Measurements from ENCODE around the gene PRCP.
A peak's percentile ranks its signal among the peaks of the same experiment; 100 is the strongest.
"Not testable (repeated sequence)": the region's sequence is repeated elsewhere in the genome, so short reads cannot be mapped to it uniquely, and the experiment has no call there.

PRCP gene

GRCh38 chr11:82869657-82870056 lies 30.6 kb downstream of the PRCP start:
- DNase-seq = no peak

DNA sequence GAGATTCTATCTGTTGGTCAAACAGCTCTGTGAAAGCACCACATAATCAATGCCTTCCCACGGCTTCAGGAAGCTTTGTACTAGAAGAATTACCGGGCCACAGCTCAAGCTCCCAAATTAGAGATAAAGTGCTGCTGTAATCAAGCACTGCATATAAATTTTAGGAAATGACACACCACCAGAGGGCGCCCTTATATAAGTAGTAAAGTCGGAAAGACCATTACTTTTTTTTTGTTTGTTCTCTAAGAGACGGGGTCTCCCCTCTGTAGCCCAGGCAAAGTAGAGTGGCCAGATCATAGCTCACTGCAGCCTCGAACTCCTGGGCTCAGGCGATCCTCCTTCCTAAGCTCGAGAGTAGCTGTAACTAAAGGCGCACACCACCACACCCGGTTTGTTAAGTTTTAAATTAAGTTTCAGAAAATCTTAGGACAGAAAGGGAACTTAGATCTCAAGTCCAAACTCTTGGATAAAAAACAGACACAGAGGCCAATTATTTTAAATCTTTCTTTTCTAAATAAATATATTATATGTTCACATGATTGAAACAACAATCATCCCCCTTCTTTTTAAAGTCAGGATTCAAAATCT lies 32.6 kb downstream of the PRCP start:
- peak in 11 of 14 donors; percentile 8 to 67 (median 28) for DNase-seq

DNA sequence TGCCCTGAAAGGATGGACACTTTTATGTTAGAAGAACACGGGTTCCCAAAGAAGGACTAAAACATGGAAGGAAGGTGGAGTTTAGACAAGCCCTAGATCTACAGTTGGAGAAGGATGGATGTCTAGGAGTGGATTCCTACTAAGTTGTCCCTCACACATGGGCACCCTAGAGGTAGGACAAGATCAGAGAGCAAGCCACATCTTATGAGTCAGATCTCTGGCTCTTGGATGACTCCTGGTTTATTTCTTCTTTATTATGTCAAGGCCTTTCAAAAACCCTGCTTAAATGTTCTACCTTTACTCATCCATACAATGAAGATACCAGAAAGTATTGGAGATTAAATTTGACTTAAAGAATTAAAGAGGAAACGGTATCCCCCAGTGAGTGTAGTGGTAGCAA lies 34.4 kb downstream of the PRCP start:
- no peak for DNase-seq

- DNase-seq = peak in 9 of 14 donors; percentile 35 to 77 (median 52)
Observed at GRCh38 chr11:82864268-82864667, 36.0 kb downstream of the PRCP start.

- DNase-seq = no peak
Observed at GRCh38 chr11:82863209-82863608, 37.0 kb downstream of the PRCP start.

DNA sequence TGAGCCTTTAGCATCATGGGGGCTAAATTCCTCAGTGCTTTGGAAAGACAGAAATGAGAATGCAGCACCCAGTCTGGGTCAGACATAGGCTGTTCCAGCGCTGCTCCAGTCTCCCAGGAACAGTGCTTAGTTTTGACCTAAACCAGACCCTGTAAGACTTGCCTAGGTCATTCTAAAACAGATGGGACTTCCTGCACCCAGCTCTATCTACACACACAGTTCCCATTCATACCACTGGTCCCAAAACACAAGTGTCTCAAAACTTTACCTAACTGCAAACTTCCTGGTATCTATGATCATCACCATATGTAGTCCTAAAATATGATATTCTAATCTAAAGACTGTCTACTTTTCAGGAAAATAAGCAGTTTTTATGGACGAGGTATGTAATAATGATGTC lies 37.9 kb downstream of the PRCP start:
- no peak for DNase-seq

DNA sequence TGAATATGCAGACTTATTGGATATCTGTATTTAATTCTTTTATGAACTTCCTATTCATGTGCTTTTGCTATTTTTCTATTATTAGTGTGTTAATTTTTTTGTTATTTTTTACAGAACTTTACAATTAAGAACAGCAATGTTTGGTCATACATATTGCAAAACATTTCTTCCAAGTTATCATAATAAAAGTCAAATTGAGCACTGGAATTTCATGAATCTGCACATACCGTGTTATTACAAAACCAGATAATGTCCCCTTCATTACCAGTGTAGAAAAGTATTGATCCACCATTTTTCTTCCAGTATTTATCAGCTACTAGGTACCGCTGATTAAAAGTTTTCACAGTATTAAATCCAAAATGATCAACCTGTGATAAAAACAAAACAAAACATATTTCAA lies 40.5 kb downstream of the PRCP start:
- no peak for DNase-seq

DNA sequence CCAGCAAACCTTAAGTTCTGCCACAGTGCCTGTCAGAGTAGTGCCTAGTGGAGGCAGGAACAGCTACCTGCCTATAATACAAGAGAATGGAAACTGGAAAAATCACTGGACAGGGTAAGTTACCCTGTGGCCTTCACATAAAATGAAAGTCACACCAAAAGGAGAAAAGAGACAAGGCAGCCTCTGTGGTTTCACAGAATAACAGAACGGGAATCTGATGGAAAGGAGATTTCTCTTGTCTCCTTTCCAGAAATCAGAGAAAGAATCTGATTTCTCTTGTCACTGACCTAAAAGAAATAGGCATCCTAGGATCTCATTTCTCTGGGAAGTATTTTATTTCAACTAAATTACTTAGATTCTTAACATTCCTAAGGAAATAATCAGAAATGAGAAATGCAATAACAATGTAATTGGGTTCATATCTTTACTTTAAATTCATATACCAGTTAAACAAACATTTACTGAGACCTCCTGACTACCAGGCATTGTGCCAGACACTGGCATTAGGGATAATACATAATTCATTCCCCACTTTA lies 41.6 kb downstream of the PRCP start:
- DNase-seq = no peak

- peak in 2 of 14 donors; percentile 10 to 34 for DNase-seq
Observed at GRCh38 chr11:82858133-82858532, 42.1 kb downstream of the PRCP start.

DNA sequence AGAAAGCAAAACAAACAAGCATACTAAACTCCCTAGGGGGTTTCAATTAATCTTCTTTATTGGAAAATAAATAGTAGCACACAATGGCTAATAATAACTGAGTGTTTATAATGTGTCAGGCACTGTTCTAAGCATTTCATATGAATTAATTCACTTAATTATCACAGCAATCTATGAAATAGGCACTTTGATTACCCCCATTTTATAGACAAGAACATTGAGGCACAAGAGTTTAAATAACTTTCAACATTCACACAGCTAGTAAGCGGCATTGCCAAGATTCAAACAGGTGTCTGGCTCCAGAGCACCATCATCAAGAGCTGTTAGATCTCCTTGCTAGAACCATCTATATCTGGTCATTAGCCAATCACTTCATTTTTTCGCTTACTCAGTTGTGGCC lies 43.1 kb downstream of the PRCP start:
- DNase-seq = no peak

GRCh38 chr11:82855616-82856015 lies 44.6 kb downstream of the PRCP start:
- DNase-seq = no peak

GRCh38 chr11:82854916-82855315 lies 45.3 kb downstream of the PRCP start:
- not testable (repeated sequence) for DNase-seq

DNA sequence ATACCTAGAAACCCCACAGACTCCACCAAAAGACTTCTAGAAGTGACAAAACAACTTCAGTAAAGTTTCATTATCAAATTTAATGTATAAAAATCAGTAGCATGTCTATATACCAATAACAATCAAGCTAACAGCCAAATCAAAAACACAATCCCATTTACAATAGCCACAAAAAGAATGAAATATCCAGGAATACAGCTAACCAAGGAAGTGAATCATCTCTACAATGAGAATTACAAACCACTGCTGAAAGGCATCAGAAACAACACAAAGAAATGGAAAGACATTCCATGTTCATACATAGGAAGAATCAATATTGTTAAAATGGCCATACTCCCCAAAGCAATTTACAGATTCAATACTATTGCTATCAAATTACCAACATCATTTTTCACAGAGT lies 46.0 kb downstream of the PRCP start:
- no peak for DNase-seq

- DNase-seq = no peak
Observed at GRCh38 chr11:82848829-82849228, 51.4 kb downstream of the PRCP start.

- peak in 3 of 14 donors; percentile 13 to 48 (median 23) for DNase-seq
Observed at GRCh38 chr11:82845356-82846353, 54.6 kb downstream of the PRCP start.

DNA sequence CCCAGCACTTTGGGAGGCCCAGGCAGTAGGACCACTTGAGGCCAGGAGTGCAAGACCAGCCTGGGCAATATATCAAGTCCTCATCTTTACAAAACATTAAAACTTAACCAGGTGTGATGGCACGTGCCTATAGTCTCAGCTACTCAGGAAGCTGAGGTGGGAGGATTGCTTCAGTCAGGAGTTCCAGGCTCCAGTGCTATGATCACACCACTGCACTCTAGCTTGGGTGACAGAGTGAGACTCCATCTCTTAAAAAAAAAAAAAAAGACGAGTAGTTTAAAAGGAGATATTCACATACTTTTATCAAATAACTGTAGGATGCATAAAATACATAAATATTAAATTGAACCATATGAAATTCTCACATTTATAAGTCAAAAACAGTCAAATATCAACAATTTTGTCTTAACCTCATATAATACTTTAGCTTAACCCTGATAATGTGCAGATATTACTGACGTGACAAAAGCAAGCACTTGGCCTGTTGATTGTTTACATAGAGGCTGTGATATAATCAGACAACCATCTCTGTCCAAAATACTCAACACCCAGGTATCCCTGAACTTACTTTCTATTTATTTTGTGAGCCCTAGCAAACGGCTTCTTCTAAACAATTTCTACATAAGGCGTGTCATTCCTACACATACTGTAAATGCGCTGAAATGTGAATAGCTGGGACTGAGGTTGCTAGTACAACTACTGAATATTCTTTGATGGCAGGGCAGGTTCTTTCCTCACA lies 57.0 kb downstream of the PRCP start:
- DNase-seq = no peak

- DNase-seq = peak in 12 of 14 donors; percentile 24 to 87 (median 64)
Observed at GRCh38 chr11:82842019-82842418, 58.2 kb downstream of the PRCP start.

- no peak for DNase-seq
Observed at GRCh38 chr11:82837650-82838049, 62.6 kb downstream of the PRCP start.

DNA sequence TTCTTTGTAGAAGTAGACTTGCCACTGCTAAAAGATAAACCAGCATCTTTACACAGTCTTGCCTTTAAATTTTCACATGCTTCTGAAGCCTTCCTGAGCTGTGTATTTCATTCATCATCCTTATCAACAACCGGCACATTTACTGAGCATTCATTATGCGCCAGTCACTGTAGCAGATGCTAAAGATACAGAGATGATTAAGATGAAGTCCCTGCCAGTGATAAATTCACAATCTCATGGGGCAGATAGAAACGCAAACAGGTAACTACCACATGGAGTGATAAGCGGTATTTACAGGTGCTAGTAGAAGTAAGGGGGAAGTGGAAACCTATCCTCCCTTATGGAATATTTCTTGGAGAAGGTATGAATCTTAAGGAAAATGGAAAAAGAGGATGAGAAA lies 67.2 kb downstream of the PRCP start:
- DNase-seq = no peak

DNA sequence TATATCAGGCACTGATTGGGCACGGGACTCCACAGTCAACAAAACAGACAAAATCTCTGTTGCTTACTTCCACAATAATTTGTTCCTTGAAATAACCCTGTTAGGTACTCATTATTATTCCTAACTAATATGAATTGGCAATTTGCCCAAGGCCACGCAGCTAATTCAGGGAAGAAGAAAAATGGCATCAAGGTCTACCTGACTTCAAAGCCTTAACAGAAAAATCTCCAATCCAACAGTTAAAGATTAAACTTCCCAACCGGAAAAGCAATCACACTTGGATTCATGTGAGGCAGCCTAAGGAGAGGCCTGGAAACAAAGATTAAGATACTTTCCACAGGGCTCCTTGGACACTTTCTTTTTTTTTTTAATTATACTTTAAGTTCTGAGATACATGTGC lies 68.9 kb downstream of the PRCP start:
- DNase-seq = no peak

DNA sequence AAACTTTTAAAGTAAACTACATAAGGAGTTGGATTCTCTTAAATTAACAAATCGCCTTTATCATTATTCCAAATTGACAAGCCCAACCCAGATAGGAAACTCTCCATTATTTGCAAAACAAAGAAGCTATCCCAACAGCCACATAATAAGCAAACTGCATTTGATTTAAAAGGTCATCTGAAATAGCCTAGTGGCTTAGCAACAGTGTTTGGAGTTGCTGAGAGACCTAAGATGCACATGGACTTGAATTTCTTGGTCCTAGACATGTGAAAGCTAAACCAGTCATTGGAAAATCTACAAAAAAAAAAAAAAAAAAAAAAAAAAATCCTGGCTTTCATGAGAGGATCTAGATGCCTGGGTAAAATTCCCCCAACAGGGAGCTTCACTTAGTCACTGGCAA lies 69.5 kb downstream of the PRCP start:
- no peak for DNase-seq

GRCh38 chr11:82829101-82829500 lies 71.1 kb downstream of the PRCP start:
- no peak for DNase-seq

DNA sequence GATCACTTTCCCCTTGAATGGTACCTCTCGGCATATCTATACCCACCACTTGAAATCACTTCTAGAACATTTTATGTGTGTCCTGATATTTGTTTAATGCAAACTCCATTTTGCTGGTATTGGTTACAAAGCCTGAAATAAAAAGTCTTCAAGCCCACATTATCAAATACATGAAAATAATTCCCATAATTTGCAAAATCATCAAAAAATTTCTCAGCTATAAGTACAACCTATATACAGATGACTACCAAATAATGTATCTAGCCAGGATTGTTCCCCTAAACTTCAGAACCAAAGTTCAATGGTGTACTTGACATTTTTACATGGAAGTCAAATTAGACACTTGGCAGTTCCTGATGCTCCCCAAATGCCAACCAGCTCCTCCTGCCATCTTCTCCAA lies 71.8 kb downstream of the PRCP start:
- DNase-seq = no peak
